Cerebellar nuclear complex (tissue), 1 donor: ENCODE measurements around the gene MCUB.
"Not testable (repeated sequence)": the region's sequence is repeated elsewhere in the genome, so short reads cannot be mapped to it uniquely, and the experiment has no call there.

Source experiments
- DNase-seq, 2 experiments: peaks; one replicate each; lab custom pipeline; 2025; lab: John Stamatoyannopoulos, UW

Gene MCUB, protein sequence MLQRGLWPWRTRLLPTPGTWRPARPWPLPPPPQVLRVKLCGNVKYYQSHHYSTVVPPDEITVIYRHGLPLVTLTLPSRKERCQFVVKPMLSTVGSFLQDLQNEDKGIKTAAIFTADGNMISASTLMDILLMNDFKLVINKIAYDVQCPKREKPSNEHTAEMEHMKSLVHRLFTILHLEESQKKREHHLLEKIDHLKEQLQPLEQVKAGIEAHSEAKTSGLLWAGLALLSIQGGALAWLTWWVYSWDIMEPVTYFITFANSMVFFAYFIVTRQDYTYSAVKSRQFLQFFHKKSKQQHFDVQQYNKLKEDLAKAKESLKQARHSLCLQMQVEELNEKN

DNA sequence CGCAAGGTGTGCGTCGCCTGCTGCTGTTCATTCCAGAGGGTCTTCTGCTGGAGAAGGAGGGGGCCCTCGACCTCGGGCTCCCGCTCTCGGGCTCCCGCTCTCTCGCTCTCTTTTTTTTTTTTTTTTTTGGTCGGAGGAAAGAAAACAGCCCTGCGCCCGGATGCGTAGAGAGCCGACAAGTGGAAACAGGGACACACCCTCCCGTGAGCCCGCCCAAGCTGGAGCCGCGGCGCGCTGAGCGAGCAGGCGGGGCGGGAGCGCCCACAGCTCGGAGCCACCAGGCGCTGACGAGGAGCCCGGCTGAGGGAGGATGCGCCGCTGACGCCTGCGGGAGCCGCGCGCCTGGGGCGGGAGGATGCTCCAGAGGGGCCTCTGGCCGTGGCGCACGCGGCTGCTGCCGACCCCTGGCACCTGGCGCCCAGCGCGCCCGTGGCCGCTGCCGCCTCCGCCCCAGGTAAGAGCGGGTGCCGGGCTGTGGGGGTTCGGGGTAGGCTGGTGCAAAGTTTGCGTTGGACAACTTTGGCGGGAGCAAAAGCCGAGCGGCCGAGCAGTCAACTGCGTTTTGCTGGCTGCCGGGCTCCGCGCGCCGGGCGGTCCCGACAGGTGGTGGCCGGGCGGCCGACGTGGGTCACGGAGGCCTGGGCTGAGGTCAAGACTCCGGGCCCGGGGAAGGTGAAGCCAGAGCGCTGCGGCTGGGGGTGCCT is at the start of gene MCUB:
MCUB (plus strand) TSS at position 264 of the 704 bp plus-strand sequence; CDS start at position 356, 92 bp downstream.
- no peak for DNase-seq

DNA sequence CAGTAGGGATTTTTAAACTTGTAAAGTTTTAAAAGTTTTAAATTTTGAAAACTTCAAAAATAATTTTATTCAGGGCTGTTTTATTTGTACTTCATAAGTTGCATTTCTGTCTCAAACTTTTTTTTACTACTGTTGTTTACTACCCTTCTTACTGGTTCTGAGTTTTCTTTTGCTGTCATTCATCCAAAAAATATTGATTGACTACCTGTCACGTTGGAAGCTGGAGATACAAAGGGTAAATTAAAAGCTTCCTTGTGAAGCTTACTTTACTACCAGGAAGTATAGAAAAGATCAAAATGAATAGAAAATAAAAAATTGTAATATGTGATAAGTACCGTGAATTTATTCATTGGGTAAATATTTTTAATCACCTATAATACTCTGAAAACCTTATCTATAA is 49.4 kb upstream of the MCUB start:
- DNase-seq = no peak

DNA sequence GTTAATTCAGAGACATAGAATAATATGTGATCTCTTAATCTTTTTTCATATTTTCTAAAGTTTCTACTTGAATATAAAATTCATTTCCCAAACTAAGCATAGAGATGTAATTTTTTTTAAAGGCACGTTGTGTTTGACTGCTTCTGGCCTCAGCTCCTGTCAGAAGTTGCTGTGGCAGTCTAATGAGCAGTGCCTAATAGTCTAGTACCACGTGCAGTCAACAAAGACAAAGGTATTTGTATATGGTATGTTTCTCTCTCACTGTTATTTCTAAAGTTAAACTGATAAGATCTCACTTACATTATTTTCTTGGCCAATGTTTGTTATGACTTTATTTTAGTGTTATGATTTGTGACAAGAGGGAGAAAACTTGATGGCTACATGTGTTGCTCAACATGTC is 48.6 kb upstream of the MCUB start:
- no peak for DNase-seq

DNA sequence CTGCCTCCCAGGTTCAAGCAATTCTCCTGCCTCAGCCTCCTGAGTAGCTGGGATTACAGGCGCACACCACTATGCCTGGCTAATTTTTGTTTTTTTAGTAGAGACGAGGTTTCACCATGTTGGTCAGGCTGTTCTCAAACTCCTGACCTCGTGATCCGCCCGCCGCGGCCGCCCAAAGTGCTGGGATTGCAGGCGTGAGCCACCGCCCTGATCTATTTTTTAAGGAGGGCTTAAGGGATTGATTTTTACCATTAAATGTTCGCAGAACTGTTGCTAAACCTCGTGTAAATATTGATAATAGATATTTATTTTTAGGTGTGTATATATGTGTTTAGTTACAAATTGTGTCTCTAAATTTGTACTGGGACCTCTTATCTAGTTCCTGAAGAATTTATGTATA is 46.7 kb upstream of the MCUB start:
- not testable (repeated sequence) for DNase-seq

DNA sequence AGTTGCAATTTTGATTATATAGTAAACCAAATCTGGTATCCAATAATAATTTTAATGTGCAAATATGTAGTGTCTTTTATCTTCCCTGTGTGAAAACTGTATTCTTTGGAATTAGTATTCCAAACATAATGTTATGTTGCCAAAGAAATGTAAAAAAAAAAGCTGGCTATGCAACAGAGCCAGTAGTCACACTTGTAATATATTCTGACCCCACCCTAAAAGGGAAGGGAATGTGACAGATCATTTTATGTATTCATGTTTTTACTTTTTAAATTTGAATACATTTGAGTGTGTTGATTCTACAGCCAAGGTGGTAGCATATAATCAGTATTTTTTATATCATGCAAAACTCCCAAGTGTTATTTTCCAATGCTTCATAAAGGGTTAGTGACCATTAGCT is 27.9 kb upstream of the MCUB start:
- no peak for DNase-seq

DNA sequence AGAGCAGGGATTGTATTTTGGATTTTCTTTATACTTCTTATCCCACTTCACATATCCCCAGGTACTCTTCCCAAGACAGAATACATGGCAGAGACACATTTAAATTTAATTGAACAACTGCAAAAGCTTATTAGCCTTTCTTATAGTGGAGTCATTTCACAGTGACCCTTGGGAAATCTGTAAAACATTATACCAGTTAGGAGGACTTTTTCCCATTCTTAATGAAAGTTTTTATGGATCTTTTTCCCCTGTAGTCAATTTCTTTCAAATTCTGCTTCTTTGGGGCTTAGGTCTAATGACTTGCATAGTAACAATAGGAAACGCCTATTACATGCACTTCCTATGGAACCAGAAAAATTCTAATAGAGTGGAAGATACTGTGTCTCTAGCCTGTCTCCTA is 14.6 kb upstream of the MCUB start:
- DNase-seq = no peak

DNA sequence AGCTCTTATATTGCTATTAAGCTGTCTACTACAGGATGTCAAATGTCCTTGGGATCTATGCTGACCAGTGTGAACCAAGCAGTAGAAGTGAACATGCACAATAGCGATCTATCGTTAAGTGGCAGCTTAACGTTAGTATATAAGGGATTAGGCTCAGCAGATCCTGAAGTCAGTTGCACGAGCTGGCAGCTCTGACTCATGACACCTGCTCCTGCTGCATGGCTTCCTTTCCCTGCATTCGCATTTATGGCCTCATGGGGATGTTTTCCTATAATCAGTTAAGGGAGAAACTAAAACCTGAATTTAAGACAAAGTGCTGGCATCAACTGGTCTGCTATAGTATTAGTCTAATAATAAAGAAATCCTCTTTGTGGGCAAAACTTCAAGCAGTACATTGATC is 12.7 kb upstream of the MCUB start:
- no peak for DNase-seq

DNA sequence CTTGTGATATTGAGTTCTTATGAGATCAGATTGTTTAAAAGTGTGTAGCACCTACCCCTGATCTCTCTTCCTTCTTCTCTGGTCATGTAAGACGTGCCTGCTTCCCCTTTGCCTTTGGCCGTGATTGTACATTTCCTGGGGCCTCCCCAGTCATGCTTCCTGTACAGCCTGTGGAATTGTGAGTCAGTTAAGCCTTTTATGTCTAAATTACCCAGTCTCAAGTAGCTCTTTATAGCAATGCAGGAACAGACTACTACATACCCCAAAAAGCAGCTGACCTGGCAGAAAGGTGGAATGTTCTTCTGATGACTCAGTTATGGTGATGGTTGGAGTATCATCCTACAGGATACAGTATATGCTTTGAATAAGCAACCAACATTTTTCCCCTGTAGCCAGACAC is 11.4 kb upstream of the MCUB start:
- no peak for DNase-seq

DNA sequence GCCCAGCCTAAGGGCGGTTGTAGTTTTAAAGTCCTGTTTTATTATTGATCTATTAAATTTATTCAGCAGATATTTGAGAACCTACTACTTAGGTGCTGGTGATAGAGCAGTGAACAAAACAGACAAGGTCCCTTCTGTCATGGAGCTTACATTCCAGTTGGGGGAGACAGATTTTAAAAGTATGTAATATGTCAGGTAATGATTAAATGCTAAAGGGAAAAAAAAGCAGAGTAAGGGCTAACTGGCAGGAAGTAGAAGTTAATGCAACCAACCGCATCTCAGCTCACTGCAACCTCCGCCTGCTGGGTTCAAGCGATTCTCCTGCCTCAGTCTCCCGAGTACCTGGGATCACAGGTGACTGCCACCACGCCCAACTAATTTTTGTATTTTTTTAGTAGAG is 7.8 kb upstream of the MCUB start:
- DNase-seq = no peak

DNA sequence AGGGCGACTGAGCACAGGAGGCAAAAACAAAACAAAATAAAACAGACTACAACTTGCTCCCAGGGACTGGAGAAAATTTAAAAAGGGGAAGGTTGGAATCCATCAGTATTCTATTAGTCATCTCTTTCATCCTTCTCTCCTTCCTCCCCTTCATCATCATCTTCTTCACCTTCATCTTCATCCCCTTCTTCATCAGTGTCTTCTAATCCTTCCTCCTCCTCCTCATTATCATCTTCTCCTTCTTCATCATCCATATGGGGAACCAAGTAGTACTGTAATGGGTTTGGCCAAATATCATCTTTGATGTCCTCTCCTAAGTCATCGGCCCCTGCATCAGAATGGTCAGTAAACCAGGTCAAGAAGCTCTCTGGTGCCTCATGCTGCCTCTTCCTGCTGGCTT is 6.9 kb upstream of the MCUB start:
- no peak for DNase-seq

DNA sequence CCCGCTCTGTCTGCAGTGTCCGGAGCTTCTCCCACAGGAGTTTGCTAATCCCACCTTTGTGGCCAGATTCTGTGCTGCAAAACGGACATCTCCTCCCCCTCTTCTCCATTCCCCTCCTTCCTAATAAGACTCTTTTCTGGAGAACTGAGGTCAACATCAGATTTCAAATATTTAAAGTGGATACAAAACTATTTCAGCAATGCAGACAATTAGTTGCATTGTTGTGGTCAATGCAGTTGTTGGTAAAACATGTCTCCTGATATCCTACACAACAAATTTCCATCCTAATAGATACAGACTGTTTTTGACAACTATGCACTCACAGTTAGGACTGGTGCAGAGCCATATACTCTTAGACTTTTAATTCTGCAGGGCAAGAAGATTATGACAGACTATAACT is 5.1 kb upstream of the MCUB start:
- no peak for DNase-seq

DNA sequence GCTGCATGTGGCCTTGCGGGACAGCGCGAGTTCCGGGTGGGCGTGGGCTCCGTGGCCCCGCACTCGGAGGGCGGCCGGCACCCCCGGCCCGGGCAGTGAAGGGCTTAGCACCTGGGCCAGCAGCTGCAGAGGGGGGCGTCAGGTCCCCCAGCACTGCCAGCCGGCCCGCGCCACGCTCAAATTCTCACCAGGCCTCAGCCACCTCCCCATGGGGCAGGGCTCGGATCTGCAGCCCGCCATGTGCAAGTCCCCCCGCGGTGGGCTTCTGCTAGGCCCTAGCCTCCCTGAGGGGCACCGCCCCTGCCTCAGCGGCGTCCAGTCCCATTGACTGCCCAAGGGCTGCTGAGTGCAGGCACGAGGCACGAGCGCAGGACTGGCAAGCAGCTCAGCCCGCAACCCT is 2.6 kb upstream of the MCUB start:
- DNase-seq = no peak

DNA sequence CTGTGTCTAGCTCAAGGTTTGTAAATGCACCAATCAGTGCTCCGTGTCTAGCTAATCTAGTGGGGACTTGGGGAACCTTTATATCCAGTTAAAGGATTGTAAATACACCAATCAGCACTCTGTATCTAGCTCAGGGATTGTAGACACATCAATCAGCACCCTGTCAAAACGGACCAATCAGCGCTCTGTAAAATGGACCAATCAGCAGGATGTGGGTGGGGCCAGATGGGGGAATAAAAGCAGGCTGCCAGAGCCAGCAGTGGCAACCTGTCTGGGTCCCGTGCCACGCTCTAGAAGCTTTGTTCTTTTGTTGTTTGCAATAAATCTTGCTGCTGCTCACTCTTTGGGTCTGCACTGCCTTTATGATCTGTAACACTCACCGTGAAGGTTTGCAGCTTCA is 2.0 kb upstream of the MCUB start:
- DNase-seq = not testable (repeated sequence)

DNA sequence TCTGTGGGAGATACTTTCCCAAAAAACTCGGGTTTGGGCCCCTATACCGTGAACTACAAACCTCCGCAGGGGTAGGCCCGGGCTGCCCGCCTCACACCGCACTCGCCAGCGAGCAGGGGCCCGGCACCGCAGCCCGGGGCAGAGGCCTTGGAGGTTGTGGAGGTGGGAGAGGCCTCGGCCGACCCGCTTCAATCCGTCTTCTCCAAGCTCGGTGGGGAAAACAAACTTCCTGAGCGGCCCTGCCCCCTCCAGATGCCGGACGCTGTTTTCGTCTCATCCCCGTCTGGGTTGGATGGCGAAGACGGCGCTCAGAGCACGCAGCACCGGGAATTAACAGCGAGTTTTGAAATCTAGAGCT is 442 bp upstream of the MCUB start:
- DNase-seq = no peak

DNA sequence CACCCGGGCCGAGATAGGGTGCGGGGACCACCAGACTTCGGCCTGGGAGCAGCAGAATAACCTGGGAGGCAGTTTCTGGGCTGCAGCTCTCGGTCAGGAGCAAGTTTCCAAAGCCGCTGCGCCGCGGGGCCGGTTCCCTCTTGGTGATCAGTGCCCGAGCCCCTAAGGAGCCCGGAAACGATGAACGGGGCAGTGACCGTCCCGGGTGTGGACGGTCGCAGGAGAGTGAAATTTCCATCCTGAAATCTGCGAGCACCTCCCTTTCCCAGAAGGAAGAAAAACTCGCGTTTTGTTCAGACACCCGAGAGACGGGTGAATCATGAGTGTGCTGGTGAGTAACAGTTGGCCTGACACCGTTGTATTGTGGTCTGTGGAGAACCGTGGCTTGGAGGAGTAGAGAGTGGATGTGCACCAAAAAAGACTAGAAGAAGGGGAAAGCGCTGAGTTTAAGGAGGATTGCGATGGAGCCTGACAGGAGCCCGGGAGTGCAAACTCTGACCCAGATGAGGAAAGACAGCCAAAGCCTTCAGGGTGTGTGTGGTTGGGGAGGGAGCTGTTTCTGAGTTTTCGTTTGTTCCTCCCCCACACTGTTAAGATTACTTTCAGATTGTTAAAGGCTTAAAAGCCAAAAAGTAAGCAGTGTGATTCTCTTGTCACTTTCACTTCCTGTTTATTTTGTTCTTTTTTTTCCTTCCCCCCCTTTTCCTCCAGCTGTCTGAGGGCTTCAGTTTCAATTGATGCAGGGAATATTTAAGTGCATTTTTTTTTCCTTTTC is 828 bp downstream of the MCUB start:
- DNase-seq = no peak

DNA sequence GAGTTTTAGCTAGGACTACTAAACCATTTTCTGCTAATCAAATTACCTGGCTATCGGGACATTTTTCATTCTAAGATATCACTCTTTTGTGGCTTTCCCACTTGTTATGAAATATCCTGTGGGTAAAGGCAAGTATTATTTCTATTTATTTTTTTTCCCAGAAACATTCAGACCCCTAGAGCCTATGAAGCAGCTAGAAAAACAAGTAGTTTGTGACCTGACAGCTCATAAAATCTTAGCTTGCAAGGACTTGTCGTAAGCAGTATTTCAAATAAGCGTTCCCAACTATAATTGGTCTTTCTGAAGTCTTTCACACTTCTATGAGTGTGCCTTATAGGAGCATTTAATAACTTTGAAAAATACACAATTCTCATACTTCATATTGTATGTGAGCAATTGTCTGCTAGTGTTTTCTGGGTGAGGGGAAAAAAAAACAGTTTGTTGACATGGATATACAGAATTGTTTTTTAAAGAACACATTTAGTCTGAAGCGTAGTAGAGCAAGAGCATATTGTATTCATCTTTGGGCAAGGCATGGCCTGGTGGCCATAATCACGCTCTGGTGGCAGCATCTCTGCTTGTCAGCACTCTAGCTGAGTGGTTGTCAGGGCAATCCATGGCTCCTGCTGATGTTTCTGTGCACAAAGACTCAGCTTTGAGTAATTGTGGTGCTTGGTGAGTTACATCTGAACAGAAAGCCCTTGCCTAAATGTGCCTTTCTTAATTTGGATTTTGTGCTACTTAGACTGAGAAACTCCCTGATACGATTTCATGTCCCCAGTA is 2.6 kb downstream of the MCUB start:
- DNase-seq = no peak

DNA sequence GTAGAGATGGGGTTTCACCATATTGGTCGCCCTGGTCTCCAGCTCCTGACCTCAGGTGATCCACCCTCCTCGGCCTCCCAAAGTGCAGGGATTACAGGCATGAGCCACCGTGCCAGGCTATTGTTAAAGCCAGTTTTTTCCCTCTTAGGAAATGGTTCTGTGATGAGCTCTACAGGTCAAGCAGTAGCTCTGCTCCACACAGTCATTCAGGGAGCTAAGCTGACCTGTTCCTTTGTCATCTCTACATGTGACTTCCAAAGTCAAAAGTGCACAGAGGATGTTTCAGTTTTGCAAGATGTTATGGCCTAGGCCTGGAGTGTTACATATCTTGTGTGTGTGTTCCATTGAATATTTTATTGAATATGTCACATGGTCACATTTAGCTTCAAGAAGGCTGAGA is 11.4 kb downstream of the MCUB start:
- DNase-seq = no peak

DNA sequence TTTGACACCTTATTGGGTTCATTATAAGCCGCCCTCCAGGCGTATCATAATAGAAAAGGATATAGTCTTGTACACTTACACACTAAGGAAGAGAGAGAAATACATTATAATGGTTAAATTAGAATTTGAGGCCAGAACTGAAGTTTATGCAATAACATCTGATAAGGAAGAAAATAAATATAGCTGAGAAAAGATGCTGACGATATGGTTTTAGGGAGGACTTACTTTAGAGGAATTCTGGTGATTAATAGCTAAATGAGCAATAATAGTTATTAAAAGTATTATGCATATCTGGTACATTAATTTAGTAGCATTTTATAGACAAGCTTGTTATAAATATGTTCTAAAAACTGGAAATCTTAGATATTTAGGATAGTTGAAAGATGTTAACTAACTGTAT is 12.1 kb downstream of the MCUB start:
- no peak for DNase-seq

DNA sequence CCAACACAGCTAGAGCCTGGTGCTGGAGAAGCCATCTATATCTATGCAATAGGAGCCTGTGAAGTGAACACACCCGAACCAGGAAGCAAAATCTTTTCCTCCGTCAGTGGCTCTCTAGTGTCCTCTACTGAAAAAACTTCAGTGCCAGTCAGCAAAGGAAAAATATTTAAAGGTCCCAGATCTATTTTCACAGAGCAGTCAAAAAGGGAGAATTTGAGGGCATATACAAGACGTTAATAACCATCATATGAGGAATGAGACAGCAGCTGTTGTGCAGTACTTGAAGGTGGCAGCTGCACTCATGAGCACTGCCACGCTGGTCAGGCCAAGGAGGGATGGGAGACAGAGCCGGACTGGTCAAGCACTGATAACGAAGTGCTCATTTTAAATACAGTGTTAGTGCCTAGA is 14.4 kb downstream of the MCUB start:
- no peak for DNase-seq

DNA sequence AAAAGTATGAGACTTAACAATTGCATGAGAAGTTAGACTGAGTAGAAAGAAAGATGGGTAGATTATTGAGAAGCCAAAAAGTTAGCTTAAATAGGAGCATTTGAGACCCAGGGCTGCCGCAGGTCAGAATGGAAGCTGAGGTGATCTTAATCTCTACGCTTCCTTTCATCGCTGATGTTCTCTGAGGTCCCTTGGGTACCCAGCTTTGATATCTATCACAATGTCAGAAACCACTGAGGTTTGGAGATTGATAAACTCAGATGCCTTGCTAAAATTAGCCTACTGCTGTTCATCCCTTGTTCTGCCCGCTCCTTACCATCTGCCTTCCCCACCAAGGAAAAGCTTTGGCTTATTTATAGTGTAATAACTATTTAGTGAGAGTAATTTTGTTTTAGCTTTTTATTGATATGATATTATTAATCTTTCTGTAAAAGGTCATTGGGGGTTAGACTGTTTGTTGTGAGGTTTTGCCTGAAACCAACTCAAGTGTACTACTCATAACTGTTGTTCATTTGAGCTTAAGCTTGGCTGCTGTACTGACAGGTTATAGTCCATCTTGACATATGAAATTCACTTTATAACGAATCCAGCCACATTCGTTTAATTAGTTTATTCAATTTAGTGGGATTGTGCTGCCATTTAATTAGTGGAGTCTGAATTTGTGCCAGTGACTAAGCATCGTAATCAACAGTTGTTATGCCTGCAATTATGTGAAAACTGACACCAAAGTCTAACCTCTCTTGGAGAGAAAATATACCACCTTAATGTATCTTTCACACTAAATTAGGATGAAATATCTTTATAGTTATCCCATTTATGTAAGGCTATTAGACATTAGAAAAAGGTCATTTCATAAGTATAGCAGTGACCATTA is 15.1 kb downstream of the MCUB start:
- no peak for DNase-seq

DNA sequence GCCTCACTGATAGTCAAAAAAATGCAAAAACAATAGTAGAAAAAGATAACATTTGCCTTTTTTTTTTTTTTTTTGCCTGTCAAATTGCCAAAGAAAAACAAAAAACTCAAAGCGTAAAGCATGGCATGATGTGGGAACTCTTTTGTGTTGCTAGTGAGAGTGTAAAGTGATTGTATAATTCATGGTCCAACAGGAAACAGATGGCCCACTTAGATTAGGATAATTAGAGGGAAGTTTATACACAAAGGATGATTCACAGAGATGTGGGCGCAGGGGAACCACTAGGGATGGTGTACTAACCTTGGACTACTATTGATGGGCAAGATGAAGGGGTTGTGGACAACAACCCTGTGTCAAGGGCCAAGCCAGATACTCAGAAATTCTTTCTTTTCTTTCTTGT is 16.4 kb downstream of the MCUB start:
- DNase-seq = no peak
